Vagina (tissue), 2 donors: ENCODE data around the gene MTHFD1L.

ENCODE experiments used
- CTCF ChIP-seq, 3 experiments: fragments of 450-650 bp in 2 of 3; fragments of 200-600 bp in 1 of 3; sonication (generic) in 1 of 3; IDR thresholded peaks; one replicate each; pipeline ENCODE4 v1.5.1; 2017 to 2019; ENCODE audit warnings: antibody characterized with exemption in 3 of 3, mild to moderate bottlenecking in 2 of 3, moderate library complexity in 2 of 3
- POLR2A ChIP-seq, 2 donors: fragments of 450-650 bp; IDR thresholded peaks; one replicate each; pipeline ENCODE4 v1.6.1; 2017; ENCODE audit warnings: antibody characterized with exemption in 2 of 2, mild to moderate bottlenecking in 2 of 2, moderate library complexity in 2 of 2
- POLR2AphosphoS5 ChIP-seq, 2 donors: sonication (generic); formaldehyde crosslinking; IDR thresholded peaks; one replicate each; pipeline ENCODE4 v1.9.0; 2017; ENCODE audit warnings: antibody characterized with exemption in 2 of 2, mild to moderate bottlenecking in 2 of 2, low read depth in 1 of 2; ENCODE audit not compliant: insufficient read depth in 1 of 2

DNA sequence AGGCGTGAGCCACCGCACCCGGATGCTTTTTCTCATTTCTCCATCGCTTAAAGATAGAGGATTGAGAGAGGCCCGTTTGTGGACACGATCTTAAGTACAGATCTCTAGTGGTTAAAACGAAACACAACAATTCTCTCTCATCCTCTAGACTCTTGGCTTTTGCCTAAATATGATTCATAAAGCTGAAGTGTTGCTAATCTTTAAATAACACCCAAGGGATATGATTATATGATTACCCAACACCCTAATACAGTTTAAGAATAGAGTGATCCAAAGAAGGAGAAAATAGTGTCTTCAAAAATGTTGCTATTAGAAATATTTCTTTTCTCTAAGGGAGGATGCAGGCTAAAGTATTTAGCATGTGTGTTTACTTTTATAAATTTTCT, 50.4 kb downstream of the MTHFD1L start:
- TF ChIP-seq POLR2A (IDR thresholded peaks at IDR 0.05) (no peak), CTCF (IDR thresholded peaks at IDR 0.05) (no peak), POLR2AphosphoS5 (IDR thresholded peaks at IDR 0.05; ENCODE audit: insufficient read depth in 1 of 2, low read depth in 1 of 2) (no peak)
